Activated CD4-positive, alpha-beta T cell treated with anti-CD3 and anti-CD28 coated beads, Interleukin-2, amount 10 ng/mL, durations not matched to agents 24 days and 14 days (primary cell): ENCODE data around the gene PNP. TPM values are rescaled to one million over a fixed set of nuclear protein-coding genes. Genes with fewer than 3 reads are reported as not detected.

Experiments used
- DNase-seq: peaks from one replicate; pipeline ENCODE4 v3.0.0; 2022
- H3K27ac Mint-ChIP-seq: one replicate; pipeline ENCODE4 v1.8.0; 2022; ENCODE audit warnings: mild to moderate bottlenecking, mixed read lengths
- H3K27me3 Mint-ChIP-seq: one replicate; pipeline ENCODE4 v1.8.0; 2022; ENCODE audit warnings: mixed read lengths
- H3K36me3 Mint-ChIP-seq: one replicate; pipeline ENCODE4 v1.8.0; 2022; ENCODE audit warnings: low read depth, mild to moderate bottlenecking, mixed read lengths
- H3K4me1 Mint-ChIP-seq: one replicate; pipeline ENCODE4 v1.8.0; 2021; ENCODE audit warnings: mixed read lengths
- H3K4me3 Mint-ChIP-seq: one replicate; pipeline ENCODE4 v1.8.0; 2022; ENCODE audit warnings: mild to moderate bottlenecking, moderate library complexity, mixed read lengths
- H3K9me3 Mint-ChIP-seq: one replicate; pipeline ENCODE4 v1.8.0; 2021; ENCODE audit warnings: mixed read lengths
- intact Hi-C: fragments of 100-400 bp; cut with micrococcal nuclease; formaldehyde crosslinking; loops from one replicate; pipeline ENCODE4 v1.15.1; 2023
- total RNA-seq: library from RNA; stranded (reverse); gene quantifications from 2 replicates; pipeline ENCODE4 v1.2.3, GENCODE V29; 2022

Gene PNP
- total RNA-seq, 1 donor from 2014 or later = 158 TPM

- Mint-ChIP-seq H3K36me3 (peaks cover 24% of the 10 kb centered on the region), H3K27ac (peak within 1 kb of the TSS; percentile 95), H3K9me3 (no peaks in the 10 kb centered on the region), H3K4me3 (peak within 1 kb of the TSS; percentile 89), H3K4me1 (peaks cover 25% of the 10 kb centered on the region), H3K27me3 (peaks cover under 1% of the 10 kb centered on the region)
- DNase-seq = peak; percentile 99
- intact Hi-C loops = loop anchor here (1.0 kb wide), 2 partner anchors 8 to 118 kb away; partner anchors contain the start of genes PARP2 and PNP
Measured at GRCh38 chr14:20461225-20462141, 7.7 kb upstream of the PNP start, which contains the start of gene PIP4P1. PIP4P1 (minus strand) TSS chr14:20461434; CDS start chr14:20461325, 109 bp downstream.

DNA sequence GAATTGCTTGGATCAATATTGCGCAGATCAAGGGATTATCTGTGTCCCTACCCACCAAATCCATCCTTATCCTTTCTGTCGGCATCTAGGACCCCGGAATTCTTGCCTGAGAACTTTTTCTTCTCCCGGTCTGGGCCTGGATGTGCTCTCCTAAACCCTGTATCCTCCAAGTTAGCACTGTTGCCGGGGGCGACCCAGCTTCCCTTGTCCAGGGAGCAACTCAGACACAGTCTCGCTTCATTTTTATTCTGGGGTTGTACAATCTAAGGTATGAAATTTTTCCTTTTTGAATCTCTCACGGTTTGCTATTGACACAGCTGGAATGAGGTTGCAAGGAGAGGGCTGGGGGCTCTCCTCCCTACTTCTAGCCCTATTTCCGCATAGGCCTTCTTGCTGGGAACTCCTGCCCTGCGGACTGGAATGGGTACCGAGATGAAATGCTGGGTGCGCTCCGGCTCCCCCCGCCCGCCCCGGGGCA, 403 bp upstream of the PNP start:
- Mint-ChIP-seq H3K4me1 (peaks cover 31% of the 10 kb centered on the region), H3K4me3 (peak overlapping the region; percentile 95), H3K27me3 (peaks cover 2% of the 10 kb centered on the region), H3K9me3 (no peaks in the 10 kb centered on the region), H3K27ac (peak overlapping the region; percentile 100), H3K36me3 (peaks cover 30% of the 10 kb centered on the region)
- DNase-seq = no peak
- intact Hi-C loops = loop anchor here (1.0 to 2.0 kb wide), 5 partner anchors 8 to 214 kb away; partner anchors contain the start of genes APEX1, PARP2 and PIP4P1

GRCh38 chr14:20469890-20470602, 840 bp downstream of the PNP start:
- peak overlapping the region; percentile 95 for H3K4me3 Mint-ChIP-seq
- intact Hi-C loops = loop anchor here (1.0 to 2.0 kb wide), 6 partner anchors 9 to 213 kb away; partner anchors contain the start of genes APEX1, PARP2 and PIP4P1
- DNase-seq = peak; percentile 82
- peaks cover 40% of the 10 kb centered on the region for H3K4me1 Mint-ChIP-seq
- H3K9me3 Mint-ChIP-seq = no peaks in the 10 kb centered on the region
- H3K27me3 Mint-ChIP-seq = peaks cover 2% of the 10 kb centered on the region
- H3K36me3 Mint-ChIP-seq = peaks cover 42% of the 10 kb centered on the region
- H3K27ac Mint-ChIP-seq = peak overlapping the region; percentile 100

- H3K4me3 Mint-ChIP-seq = peak overlapping the region; percentile 95
- DNase-seq = peak; percentile 65
- H3K9me3 Mint-ChIP-seq = no peaks in the 10 kb centered on the region
- peaks cover 47% of the 10 kb centered on the region for H3K36me3 Mint-ChIP-seq
- peaks cover 2% of the 10 kb centered on the region for H3K27me3 Mint-ChIP-seq
- intact Hi-C loops = loop anchor here (1.0 kb wide), 1 partner anchor 139 kb away; no protein-coding TSS in a partner anchor
- H3K4me1 Mint-ChIP-seq = peaks cover 45% of the 10 kb centered on the region
- H3K27ac Mint-ChIP-seq = peak overlapping the region; percentile 100
Measured at GRCh38 chr14:20470603-20470901, 1.3 kb downstream of the PNP start.

DNA sequence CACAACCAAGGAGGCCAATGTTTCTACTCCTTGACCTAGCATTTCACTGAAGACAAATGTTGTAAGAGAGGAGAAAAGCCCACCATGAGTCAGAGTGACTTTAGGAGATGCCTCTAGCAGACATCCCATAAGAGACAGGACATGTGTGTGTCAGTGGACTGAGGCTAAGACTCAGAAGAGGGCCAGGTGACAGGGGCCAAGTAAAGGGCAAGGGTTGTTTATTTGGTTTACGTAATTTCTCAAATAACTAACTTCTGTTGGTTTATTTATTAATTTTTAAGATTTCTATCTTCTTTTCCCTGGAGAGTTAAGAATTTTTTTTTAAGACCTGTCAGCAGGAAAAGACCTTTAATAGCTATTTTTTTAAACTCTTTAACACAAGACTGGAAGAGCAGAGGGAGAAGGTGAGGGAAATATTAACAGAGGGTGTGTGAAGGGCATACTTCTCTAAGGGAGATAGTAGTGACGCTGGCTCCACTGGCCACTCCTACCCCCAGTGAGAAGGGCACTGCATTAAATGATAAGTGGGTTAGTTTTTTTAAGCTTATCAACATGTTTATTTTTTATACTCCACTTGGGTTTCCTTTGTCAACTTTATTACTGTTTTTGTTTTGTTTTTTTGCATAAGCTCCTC, 3.4 kb downstream of the PNP start:
- DNase-seq = no peak
- H3K9me3 Mint-ChIP-seq = no peaks in the 10 kb centered on the region
- peak overlapping the region; percentile 51 for H3K27ac Mint-ChIP-seq
- peak overlapping the region; percentile 68 for H3K4me3 Mint-ChIP-seq
- intact Hi-C loops = no loop called here
- peaks cover 68% of the 10 kb centered on the region for H3K36me3 Mint-ChIP-seq
- H3K4me1 Mint-ChIP-seq = peaks cover 61% of the 10 kb centered on the region
- H3K27me3 Mint-ChIP-seq = no peaks in the 10 kb centered on the region

DNA sequence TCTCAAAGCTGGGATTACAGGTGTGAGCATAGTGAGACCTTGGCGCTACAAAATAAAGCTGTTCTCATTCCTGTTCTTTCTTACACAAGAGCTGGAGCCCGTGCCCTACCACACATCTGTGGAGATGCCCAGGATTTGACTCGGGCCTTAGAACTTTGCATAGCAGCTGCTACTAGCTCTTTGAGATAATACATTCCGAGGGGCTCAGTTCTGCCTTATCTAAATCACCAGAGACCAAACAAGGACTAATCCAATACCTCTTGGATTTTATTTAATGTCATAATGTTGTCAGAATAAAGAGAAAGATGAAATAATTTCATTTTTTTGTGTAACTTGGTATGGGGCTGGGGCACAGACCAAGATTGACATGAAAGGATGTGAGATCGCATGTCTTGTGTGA, 7.6 kb downstream of the PNP start:
- intact Hi-C loops = no loop called here

GRCh38 chr14:20477211-20477876, 8.1 kb downstream of the PNP start:
- Mint-ChIP-seq H3K27ac (peak overlapping the region; percentile 89), H3K27me3 (no peaks in the 10 kb centered on the region), H3K4me1 (peaks cover 41% of the 10 kb centered on the region), H3K4me3 (peak overlapping the region; percentile 71), H3K36me3 (peaks cover 62% of the 10 kb centered on the region), H3K9me3 (no peaks in the 10 kb centered on the region)
- DNase-seq = peak; percentile 74
- intact Hi-C loops = no loop called here

More for the DNA sequence above, 7.6 kb downstream of the PNP start:
- no peak for DNase-seq
- Mint-ChIP-seq H3K27ac (peak overlapping the region; percentile 89), H3K36me3 (peaks cover 68% of the 10 kb centered on the region), H3K9me3 (no peaks in the 10 kb centered on the region), H3K4me1 (peaks cover 47% of the 10 kb centered on the region), H3K27me3 (no peaks in the 10 kb centered on the region), H3K4me3 (peak overlapping the region; percentile 71)

GRCh38 chr14:20478894-20479293, 9.7 kb downstream of the PNP start:
- no peak for DNase-seq
- Mint-ChIP-seq H3K4me1 (peaks cover 33% of the 10 kb centered on the region), H3K27me3 (no peaks in the 10 kb centered on the region), H3K4me3 (no peak overlapping the region), H3K27ac (no peak overlapping the region), H3K9me3 (no peaks in the 10 kb centered on the region), H3K36me3 (peaks cover 49% of the 10 kb centered on the region)
- intact Hi-C loops = no loop called here

DNA sequence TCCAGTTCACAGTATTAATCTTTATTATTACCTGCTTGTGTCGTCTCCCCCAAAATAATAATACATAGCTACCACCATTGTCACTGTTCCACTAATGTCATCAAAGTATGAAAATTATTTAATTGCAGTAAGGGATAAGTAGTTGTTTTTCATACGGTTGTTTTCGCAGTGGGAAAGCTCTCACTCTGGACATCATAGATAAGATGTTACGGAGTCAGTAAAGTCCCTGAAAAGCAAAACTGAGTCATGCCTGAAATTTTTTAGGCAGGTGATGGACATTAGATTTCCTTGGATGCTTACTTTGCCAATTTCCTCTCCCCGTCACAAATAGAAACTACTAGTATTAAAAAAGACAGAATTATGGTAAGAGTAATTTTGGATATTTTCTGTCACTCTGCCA, 13.2 kb downstream of the PNP start:
- Mint-ChIP-seq H3K4me3 (no peak overlapping the region), H3K36me3 (peaks cover 14% of the 10 kb centered on the region), H3K4me1 (peaks cover 15% of the 10 kb centered on the region), H3K27ac (no peak overlapping the region), H3K9me3 (no peaks in the 10 kb centered on the region), H3K27me3 (no peaks in the 10 kb centered on the region)
- DNase-seq = no peak
- intact Hi-C loops = no loop called here

DNA sequence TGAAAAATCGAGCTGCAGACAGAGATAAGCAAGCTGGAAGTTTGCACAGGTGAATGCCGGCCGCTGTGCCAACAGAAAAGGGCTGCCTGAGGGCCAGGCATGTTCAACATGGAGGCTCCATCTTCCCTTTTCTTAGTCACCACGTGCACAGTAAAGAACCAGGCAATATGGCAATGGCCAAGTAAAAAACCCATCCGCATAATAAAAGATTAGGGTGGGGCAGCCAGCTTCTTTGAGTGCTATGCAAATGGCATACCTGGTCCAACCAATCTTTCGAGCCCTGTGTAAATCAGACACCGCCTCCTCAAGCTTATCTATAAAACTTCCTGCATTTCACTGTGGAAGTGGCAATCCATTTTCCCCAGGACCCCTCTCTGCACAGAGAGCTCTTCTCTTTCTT, 16.7 kb downstream of the PNP start:
- DNase-seq = no peak
- Mint-ChIP-seq H3K27ac (no peak overlapping the region), H3K9me3 (no peaks in the 10 kb centered on the region), H3K36me3 (no peaks in the 10 kb centered on the region), H3K4me3 (no peak overlapping the region), H3K4me1 (peaks cover 35% of the 10 kb centered on the region), H3K27me3 (no peaks in the 10 kb centered on the region)
- intact Hi-C loops = no loop called here

DNA sequence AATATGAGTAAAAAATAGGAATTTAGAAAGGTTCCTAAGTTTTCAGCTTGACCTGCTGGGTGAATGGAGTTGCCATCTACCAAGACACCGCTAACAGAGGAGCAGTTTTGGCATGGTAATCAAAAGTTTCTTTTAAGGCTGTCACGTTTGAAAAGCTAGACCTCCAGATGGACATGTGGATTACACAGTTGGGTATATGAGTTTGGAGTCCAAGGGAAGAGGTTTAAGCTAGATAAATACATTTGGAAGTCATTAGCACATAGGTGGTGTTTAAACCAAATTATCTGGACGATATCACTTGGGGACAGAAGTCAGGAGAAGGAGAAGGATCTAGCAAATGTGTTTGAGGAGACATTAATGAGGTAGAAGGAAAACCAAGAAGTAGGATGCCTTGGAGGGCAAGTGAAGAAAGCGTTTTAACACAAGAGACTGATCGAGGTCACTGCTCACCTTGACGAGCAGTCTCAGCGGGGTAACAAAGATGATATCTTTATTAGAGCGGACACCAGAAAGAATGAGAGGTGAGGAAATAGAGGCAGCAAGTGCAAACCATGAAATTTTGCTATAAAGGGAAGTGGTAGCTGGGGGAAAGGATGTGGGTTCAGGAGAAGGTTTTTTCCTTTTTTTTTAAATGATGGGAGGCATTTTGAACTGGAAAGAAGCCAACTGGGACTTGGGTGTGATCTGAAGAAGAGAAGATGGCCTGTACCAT, 17.6 kb downstream of the PNP start:
- H3K27ac Mint-ChIP-seq = no peak overlapping the region
- DNase-seq = no peak
- H3K27me3 Mint-ChIP-seq = no peaks in the 10 kb centered on the region
- H3K36me3 Mint-ChIP-seq = no peaks in the 10 kb centered on the region
- H3K4me1 Mint-ChIP-seq = peaks cover 41% of the 10 kb centered on the region
- H3K4me3 Mint-ChIP-seq = peak overlapping the region; percentile 1
- intact Hi-C loops = no loop called here
- no peaks in the 10 kb centered on the region for H3K9me3 Mint-ChIP-seq

DNA sequence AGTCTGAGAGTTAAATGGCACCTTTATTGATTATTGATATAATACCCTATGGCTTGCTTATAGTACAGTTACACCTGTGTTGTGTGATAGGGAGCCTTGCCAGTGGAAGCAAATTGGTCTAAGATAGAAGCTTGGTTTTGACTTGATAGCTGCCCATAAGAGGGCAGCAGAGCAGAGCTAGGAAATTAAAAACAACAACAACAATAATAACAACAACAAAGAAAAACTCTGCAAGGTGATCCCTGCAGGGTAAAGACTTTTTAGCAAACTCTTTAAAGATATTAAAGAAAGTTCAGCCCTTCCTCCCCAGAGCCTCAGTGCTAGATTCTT, 18.2 kb downstream of the PNP start:
- no peak overlapping the region for H3K4me3 Mint-ChIP-seq
- H3K36me3 Mint-ChIP-seq = no peaks in the 10 kb centered on the region
- no peak overlapping the region for H3K27ac Mint-ChIP-seq
- intact Hi-C loops = no loop called here
- no peak for DNase-seq
- no peaks in the 10 kb centered on the region for H3K27me3 Mint-ChIP-seq
- no peaks in the 10 kb centered on the region for H3K9me3 Mint-ChIP-seq
- H3K4me1 Mint-ChIP-seq = peaks cover 43% of the 10 kb centered on the region
